Endodermal cell (in vitro differentiated cells): ENCODE results near the gene SYCP1. TPM values are rescaled to one million over a fixed set of nuclear protein-coding genes. Genes with fewer than 3 reads are reported as not detected.

ENCODE experiments used
- DNase-seq: peaks from one replicate; pipeline ENCODE4 v3.0.0-alpha.2; 2017
- H3K27ac ChIP-seq: 2 replicates; pipeline ENCODE4 v1.5.1; 2013; ENCODE audit warnings: mild to moderate bottlenecking, low read depth, low read length, moderate library complexity
- H3K27me3 ChIP-seq: 2 replicates; pipeline ENCODE4 v1.6.1; 2013; ENCODE audit warnings: mild to moderate bottlenecking, low read length, moderate library complexity; ENCODE audit not compliant: insufficient read depth, control insufficient read depth, poor library complexity, severe bottlenecking
- H3K36me3 ChIP-seq: 2 replicates; pipeline ENCODE4 v1.7.0; 2013; ENCODE audit warnings: mild to moderate bottlenecking, low read length, moderate library complexity; ENCODE audit not compliant: control insufficient read depth, insufficient read depth
- H3K4me1 ChIP-seq: one replicate; pipeline ENCODE4 v1.7.0; 2013; ENCODE audit warnings: low read length; ENCODE audit not compliant: control insufficient read depth, insufficient read depth
- H3K4me3 ChIP-seq: 2 replicates; pipeline ENCODE4 v1.5.1; 2013; ENCODE audit warnings: mild to moderate bottlenecking, low read length, moderate library complexity
- H3K9ac ChIP-seq: 2 replicates; pipeline ENCODE4 v1.6.1; 2013; ENCODE audit warnings: mild to moderate bottlenecking, low read length, moderate library complexity; ENCODE audit not compliant: poor library complexity, severe bottlenecking; ENCODE audit errors: extremely low read depth
- H3K9me3 ChIP-seq: 2 replicates; pipeline ENCODE4 v1.6.1; 2013; ENCODE audit warnings: mild to moderate bottlenecking, low read length, moderate library complexity; ENCODE audit not compliant: control insufficient read depth
- H3K27ac Mint-ChIP-seq: 2 replicates; pipeline ENCODE4 v1.8.0; 2020; ENCODE audit warnings: mixed read lengths
- H3K27me3 Mint-ChIP-seq: 2 replicates; pipeline ENCODE4 v1.8.0; 2021; ENCODE audit warnings: mild to moderate bottlenecking, mixed read lengths; ENCODE audit not compliant: insufficient read depth
- H3K36me3 Mint-ChIP-seq: 2 replicates; pipeline ENCODE4 v1.8.0; 2020; ENCODE audit warnings: low read depth, mixed read lengths
- H3K4me1 Mint-ChIP-seq: 2 replicates; pipeline ENCODE4 v1.8.0; 2020; ENCODE audit warnings: mixed read lengths
- H3K4me3 Mint-ChIP-seq: 2 replicates; pipeline ENCODE4 v1.8.0; 2020; ENCODE audit warnings: mild to moderate bottlenecking, moderate library complexity, mixed read lengths
- H3K9me3 Mint-ChIP-seq: 2 replicates; pipeline ENCODE4 v1.8.0; 2020; ENCODE audit warnings: mild to moderate bottlenecking, mixed read lengths
- CTCF ChIP-seq: fragments of 200-600 bp; sonication (generic); conservative IDR thresholded peaks from 2 replicates; pipeline ENCODE4 v1.5.0; 2021; ENCODE audit warnings: antibody characterized with exemption, mild to moderate bottlenecking
- WGBS, 2 experiments: methylation state at CpG; one replicate each; pipeline versions ENCODE4 v1.1.5 to v1.1.7; 2013; ENCODE audit warnings: missing lambda C conversion rate in 2 of 2, mixed read lengths in 1 of 2; ENCODE audit not compliant: insufficient coverage in 1 of 2, insufficient read length in 1 of 2; 5-methylcytosine and 5-hydroxymethylcytosine counted together
- total RNA-seq, 2 donors: library from RNA; stranded (reverse); fragmentation: NEBNext Ultra II Directional in 1 of 2; extraction: Animal tissue kit (Norgen Biotek cat#: 25700) in 1 of 2; gene quantifications; 2 replicates in 1 of 2; 3 replicates in 1 of 2; pipeline ENCODE4 v1.2.1, GENCODE V29; 2021

Gene SYCP1
- total RNA-seq, 2 donors from 2014 or later = not detected

GRCh38 chr1:115006191-115006590 is 151.5 kb downstream of the SYCP1 start:
- no peak overlapping the region for H3K4me3 Mint-ChIP-seq
- H3K4me3 ChIP-seq = no peak overlapping the region
- peaks cover under 1% of the 10 kb centered on the region for H3K9me3 Mint-ChIP-seq
- no peak overlapping the region for H3K27ac ChIP-seq
- no peaks in the 10 kb centered on the region for H3K36me3 Mint-ChIP-seq
- H3K27ac Mint-ChIP-seq = no peak overlapping the region
- peaks cover 4% of the 10 kb centered on the region for H3K27me3 Mint-ChIP-seq
- no peak overlapping the region for H3K9ac ChIP-seq
- no peaks in the 10 kb centered on the region for H3K36me3 ChIP-seq
- H3K27me3 ChIP-seq = no peaks in the 10 kb centered on the region
- WGBS, 2 experiments = 88 to 100% methylated on average over 1 to 2 of the region's 2 CpGs
- no peaks in the 10 kb centered on the region for H3K4me1 Mint-ChIP-seq
- DNase-seq = no peak
- H3K4me1 ChIP-seq = no peaks in the 10 kb centered on the region
- TF ChIP-seq CTCF = no peak
- H3K9me3 ChIP-seq = no peaks in the 10 kb centered on the region

GRCh38 chr1:115012006-115012405 is 157.3 kb downstream of the SYCP1 start:
- Histone ChIP-seq H3K36me3 (no peaks in the 10 kb centered on the region), H3K9ac (no peak overlapping the region), H3K4me1 (no peaks in the 10 kb centered on the region), H3K9me3 (peaks cover 6% of the 10 kb centered on the region), H3K27ac (no peak overlapping the region), H3K4me3 (no peak overlapping the region), H3K27me3 (no peaks in the 10 kb centered on the region)
- H3K4me3 Mint-ChIP-seq = no peak overlapping the region
- WGBS, 2 experiments = 82 to 96% methylated on average over 1 of the region's 1 CpG
- H3K27me3 Mint-ChIP-seq = no peaks in the 10 kb centered on the region
- no peak for DNase-seq
- H3K9me3 Mint-ChIP-seq = peaks cover 8% of the 10 kb centered on the region
- H3K4me1 Mint-ChIP-seq = no peaks in the 10 kb centered on the region
- H3K36me3 Mint-ChIP-seq = no peaks in the 10 kb centered on the region
- H3K27ac Mint-ChIP-seq = no peak overlapping the region
- no peak for TF ChIP-seq CTCF

- Mint-ChIP-seq H3K4me1 (no peaks in the 10 kb centered on the region), H3K9me3 (peaks cover 8% of the 10 kb centered on the region)
Measured at GRCh38 chr1:115012434-115012833, 157.8 kb downstream of the SYCP1 start.

More at GRCh38 chr1:115012434-115012833, 157.8 kb downstream of the SYCP1 start:
- Histone ChIP-seq H3K27ac (no peak overlapping the region), H3K9ac (no peak overlapping the region), H3K4me3 (no peak overlapping the region), H3K9me3 (peaks cover 6% of the 10 kb centered on the region), H3K27me3 (no peaks in the 10 kb centered on the region), H3K36me3 (no peaks in the 10 kb centered on the region), H3K4me1 (no peaks in the 10 kb centered on the region)
- no peak overlapping the region for H3K27ac Mint-ChIP-seq
- no peaks in the 10 kb centered on the region for H3K27me3 Mint-ChIP-seq
- no peaks in the 10 kb centered on the region for H3K36me3 Mint-ChIP-seq
- WGBS, 2 experiments = 79 to 80% methylated on average over 1 of the region's 1 CpG
- TF ChIP-seq CTCF = no peak
- no peak overlapping the region for H3K4me3 Mint-ChIP-seq
- DNase-seq = no peak
